Left lung (tissue), 10 donors: Measurements from ENCODE around the gene FABP6. TPM values are rescaled to one million over a fixed set of nuclear protein-coding genes. Genes with fewer than 3 reads are reported as not detected.

Experiments used
- ATAC-seq: fragments of 200-7000 bp; cut with Tn5 transposase; one replicate; pipeline ENCODE4 v1.9.1; 2020; ENCODE audit warnings: moderate library complexity
- DNase-seq, 4 donors: peaks; one replicate each; pipeline ENCODE4 v3.0.0-alpha.2; 2013 to 2020
- H3K27ac ChIP-seq, 2 donors: fragments of 200-600 bp; sonication (generic) in 1 of 2; one replicate each; pipeline versions ENCODE4 v1.5.0 to v1.8.0; 2020 to 2021
- H3K27me3 ChIP-seq, 2 donors: fragments of 200-600 bp; sonication (generic) in 1 of 2; one replicate each; pipeline versions ENCODE4 v1.5.0 to v1.8.0; 2020 to 2021
- H3K36me3 ChIP-seq, 2 donors: fragments of 200-600 bp; sonication (generic) in 1 of 2; one replicate each; pipeline versions ENCODE4 v1.5.0 to v1.8.0; 2020 to 2021
- H3K4me1 ChIP-seq, 2 donors: fragments of 200-600 bp; one replicate each; pipeline ENCODE4 v1.8.0; 2021
- H3K4me3 ChIP-seq, 2 donors: fragments of 200-600 bp; sonication (generic) in 1 of 2; one replicate each; pipeline versions ENCODE4 v1.5.0 to v1.8.0; 2020 to 2021; ENCODE audit warnings: mild to moderate bottlenecking in 1 of 2
- H3K9me3 ChIP-seq, 2 donors: fragments of 200-600 bp; sonication (generic) in 1 of 2; one replicate each; pipeline versions ENCODE4 v1.5.0 to v1.8.0; 2020 to 2021
- CTCF ChIP-seq, 2 donors: fragments of 200-600 bp; sonication (generic) in 1 of 2; IDR thresholded peaks; one replicate each; pipeline versions ENCODE4 v1.5.0 to v1.8.0; 2021; ENCODE audit warnings: antibody characterized with exemption in 2 of 2
- intact Hi-C, 2 donors: fragments of 100-400 bp; cut with DNase I; formaldehyde crosslinking; loops; one replicate each; pipeline versions ENCODE4 v1.11.2 to v1.14.2; 2022
- polyA plus RNA-seq, 6 donors: library from polyadenylated mRNA; unstranded; fragments of 120-200 nt; gene quantifications; one replicate each; pipeline ENCODE4 v1.2.1, GENCODE V29; 2013; ENCODE audit not compliant: insufficient read length in 6 of 6
- total RNA-seq, 2 donors: library from RNA; stranded (reverse); fragmentation: NEBNext Ultra II Directional; extraction: Animal tissue kit (Norgen Biotek cat#: 25700); gene quantifications; one replicate each; pipeline ENCODE4 v1.2.1, GENCODE V29; 2021
- donor health status: DM: no; HTN: yes; CAD: no.
- donor health status: DM: no; HTN: no; CAD: no.

FABP6 gene
- total and polyA plus RNA-seq, 8 donors = 1.1 to 7.3 (median 3.5) TPM; not detected in 1

- peak; percentile 25 for ATAC-seq
- Histone ChIP-seq H3K4me3 (no peak overlapping the region), H3K27ac (no peak overlapping the region), H3K27me3 (no peaks in the 10 kb centered on the region), H3K36me3 (no peaks in the 10 kb centered on the region), H3K9me3 (no peaks in the 10 kb centered on the region), H3K4me1 (no peaks in the 10 kb centered on the region)
- no peak for TF ChIP-seq CTCF (IDR thresholded peaks at IDR 0.05)
- DNase-seq = no peak
- intact Hi-C loops = no loop called here
These were observed 19.4 kb upstream of the FABP6 start for GRCh38 chr5:160209917-160210316.

- DNase-seq (no peak), ATAC-seq (no peak)
- Histone ChIP-seq H3K27ac (no peak overlapping the region), H3K27me3 (no peaks in the 10 kb centered on the region), H3K36me3 (no peaks in the 10 kb centered on the region), H3K4me1 (no peaks in the 10 kb centered on the region), H3K4me3 (no peak overlapping the region), H3K9me3 (no peaks in the 10 kb centered on the region)
- intact Hi-C loops = no loop called here
- TF ChIP-seq CTCF (IDR thresholded peaks at IDR 0.05) = no peak
These were observed 18.7 kb upstream of the FABP6 start for GRCh38 chr5:160210606-160211005.

- Histone ChIP-seq H3K9me3 (no peaks in the 10 kb centered on the region), H3K27me3 (no peaks in the 10 kb centered on the region), H3K36me3 (no peaks in the 10 kb centered on the region), H3K4me1 (no peaks in the 10 kb centered on the region), H3K27ac (no peak overlapping the region), H3K4me3 (no peak overlapping the region)
- intact Hi-C loops = no loop called here
- no peak for TF ChIP-seq CTCF (IDR thresholded peaks at IDR 0.05)
- ATAC-seq = no peak
- no peak for DNase-seq
These were observed 18.0 kb upstream of the FABP6 start for GRCh38 chr5:160211352-160211751.

GRCh38 chr5:160213537-160213936 is 15.8 kb upstream of the FABP6 start:
- no peak for DNase-seq
- H3K4me1 ChIP-seq = no peaks in the 10 kb centered on the region
- no peaks in the 10 kb centered on the region for H3K9me3 ChIP-seq
- TF ChIP-seq CTCF (IDR thresholded peaks at IDR 0.05) = no peak
- H3K27ac ChIP-seq = no peak overlapping the region
- peak; percentile 92 for ATAC-seq
- H3K4me3 ChIP-seq = no peak overlapping the region
- intact Hi-C loops = no loop called here
- H3K27me3 ChIP-seq = no peaks in the 10 kb centered on the region
- H3K36me3 ChIP-seq = no peaks in the 10 kb centered on the region

- intact Hi-C loops = no loop called here
- ATAC-seq (no peak), DNase-seq (no peak)
- Histone ChIP-seq H3K4me1 (no peaks in the 10 kb centered on the region), H3K36me3 (no peaks in the 10 kb centered on the region), H3K27me3 (no peaks in the 10 kb centered on the region), H3K9me3 (no peaks in the 10 kb centered on the region), H3K27ac (no peak overlapping the region), H3K4me3 (no peak overlapping the region)
- no peak for TF ChIP-seq CTCF (IDR thresholded peaks at IDR 0.05)
These were observed 9.9 kb upstream of the FABP6 start for GRCh38 chr5:160219356-160219755.
